Activated T-helper 1 cell treated with anti-CD3 and anti-CD28 coated beads, Interleukin-2, amount 50 U/mL, for 16 hours (primary cell): Measurements from ENCODE around the gene PCSK5.

Experiments used
- DNase-seq, 2 donors: peaks; one replicate each; pipeline ENCODE4 v3.0.0-alpha.2; 2020; ENCODE audit warnings: low read depth in 1 of 2, low spot score in 1 of 2

Gene PCSK5

DNA sequence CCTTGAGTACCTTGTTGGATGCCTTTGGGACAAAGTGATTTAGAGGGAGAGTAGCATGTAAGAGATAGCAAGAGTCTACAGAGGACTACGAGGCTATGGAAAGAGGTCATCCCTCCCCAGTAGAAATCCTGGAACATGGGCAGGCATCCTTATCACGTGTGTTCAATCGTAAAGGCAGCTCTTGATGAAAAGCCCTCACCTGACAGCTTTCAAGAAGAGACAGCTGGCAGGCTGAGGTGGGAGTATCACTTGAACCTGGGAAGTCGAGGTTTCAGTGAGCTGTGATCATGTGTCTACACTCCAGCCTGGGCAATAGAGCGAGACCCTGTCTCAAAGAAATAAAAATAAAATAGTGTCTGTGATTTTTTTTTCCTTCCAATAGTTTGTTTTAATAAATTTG is 112.6 kb downstream of the PCSK5 start:
- no peak for DNase-seq

DNA sequence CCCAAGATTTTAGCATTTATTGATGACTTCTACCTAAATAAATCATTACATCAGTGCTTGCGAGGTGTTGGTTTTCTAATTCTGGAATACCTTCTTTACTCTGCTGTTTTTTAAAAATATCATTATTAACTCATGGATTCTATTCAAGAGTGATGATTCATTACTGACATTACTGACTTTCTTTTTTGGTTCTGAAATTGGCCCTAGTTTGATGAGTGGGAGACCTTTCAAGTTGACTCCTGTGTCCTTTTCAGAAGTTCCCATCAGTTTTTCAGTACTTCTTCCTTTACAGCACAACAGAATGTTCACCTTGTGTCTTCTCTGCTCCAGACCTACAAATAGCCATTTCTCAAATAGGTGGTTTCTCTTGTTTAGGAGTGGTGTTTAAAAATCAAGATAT is 114.1 kb downstream of the PCSK5 start:
- no peak for DNase-seq

DNA sequence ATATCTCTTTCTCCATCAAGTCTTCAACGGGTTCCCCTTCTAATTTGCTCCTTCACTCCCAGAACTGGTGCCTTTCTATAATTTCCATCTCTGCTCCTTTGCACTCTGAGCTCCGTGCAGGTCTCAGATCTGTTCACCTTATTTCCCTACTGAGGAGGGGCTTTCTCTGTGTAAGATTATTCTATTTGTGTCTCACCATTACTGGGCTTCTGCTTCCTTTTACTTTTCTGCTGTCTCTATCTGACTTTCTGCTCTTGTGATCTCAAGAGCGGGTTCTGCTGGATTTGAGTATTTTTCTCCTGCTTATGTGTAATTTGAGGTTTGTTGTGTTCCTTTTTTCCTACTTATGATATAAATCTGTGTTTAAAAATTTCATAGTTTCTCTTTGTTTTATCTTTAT is 117.5 kb downstream of the PCSK5 start:
- no peak for DNase-seq

DNA sequence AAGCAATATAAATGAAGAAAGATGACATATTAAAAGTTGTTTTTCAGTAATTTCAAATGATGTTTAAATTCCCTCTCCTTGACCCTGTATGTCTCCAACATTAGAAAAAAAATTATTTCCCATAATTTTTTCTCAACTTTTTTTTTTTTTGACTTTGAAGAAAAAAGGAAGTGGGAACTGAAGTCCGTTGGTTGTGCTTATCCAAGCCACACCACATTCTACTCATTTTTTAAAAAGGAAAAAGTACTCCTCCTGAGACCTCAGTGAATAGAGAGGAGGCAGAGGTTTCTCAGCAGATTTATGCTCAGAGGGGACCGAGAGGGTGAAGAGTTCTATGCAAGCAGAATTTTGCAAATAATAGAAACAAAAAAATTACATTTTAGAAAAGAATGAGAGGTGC is 123.3 kb downstream of the PCSK5 start:
- DNase-seq: no peak

DNA sequence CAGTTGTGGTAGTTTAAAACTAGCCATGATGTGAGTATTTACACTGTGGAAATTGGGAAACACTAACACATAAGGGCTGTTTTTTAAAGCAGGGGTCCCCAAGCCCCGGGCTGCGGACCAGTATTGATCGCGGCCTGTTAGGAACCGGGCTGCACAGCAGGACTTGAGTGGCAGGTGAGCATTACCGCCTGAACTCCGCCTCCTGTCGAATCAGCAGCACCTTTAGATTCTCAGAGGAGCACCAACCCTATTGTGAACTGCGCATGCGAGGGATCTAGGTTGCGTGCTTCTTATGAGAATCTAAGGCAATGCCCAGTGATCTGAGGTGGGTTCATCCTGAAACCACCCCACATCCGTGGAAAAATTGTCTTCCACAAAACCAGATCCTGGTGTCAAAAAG is 127.8 kb downstream of the PCSK5 start:
- no peak for DNase-seq

DNA sequence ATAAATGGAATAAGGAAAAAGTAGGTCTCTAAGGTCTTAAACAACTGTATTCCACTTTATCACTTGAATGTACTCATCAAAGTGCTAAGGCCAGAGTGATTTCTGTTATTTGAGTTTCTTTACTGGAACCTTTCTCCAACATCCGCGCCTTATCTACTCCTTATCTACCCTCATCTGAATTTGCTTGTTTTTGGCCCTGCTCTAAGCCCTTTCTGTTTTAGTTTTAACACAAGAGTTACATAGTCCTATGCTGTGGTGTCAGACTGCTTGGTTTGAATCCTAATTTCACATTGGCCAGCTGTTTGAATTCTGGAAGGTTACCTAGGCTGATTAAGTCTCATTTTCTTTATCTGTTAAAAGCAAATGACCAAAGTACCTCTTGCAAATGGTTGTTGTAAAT is 128.3 kb downstream of the PCSK5 start:
- DNase-seq: no peak

DNA sequence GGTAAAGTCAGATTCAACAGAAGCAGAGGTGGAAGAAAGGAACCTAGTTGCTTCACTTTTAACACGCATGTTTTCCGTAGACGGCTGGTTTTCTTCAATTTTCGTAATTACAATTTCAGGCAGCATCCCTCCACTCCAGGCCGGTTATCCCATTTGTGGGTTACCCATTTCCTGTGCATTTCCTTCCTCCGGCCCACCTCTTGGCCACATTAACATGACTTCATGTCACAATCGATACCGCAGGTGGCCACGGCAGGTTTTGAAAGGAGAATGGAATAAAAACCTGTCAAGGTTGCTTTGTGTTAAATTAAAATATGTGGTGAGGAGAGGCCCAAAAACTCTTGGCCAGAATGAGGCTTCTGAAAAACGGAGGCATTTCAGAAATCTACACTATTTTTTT is 130.2 kb downstream of the PCSK5 start:
- no peak for DNase-seq

DNA sequence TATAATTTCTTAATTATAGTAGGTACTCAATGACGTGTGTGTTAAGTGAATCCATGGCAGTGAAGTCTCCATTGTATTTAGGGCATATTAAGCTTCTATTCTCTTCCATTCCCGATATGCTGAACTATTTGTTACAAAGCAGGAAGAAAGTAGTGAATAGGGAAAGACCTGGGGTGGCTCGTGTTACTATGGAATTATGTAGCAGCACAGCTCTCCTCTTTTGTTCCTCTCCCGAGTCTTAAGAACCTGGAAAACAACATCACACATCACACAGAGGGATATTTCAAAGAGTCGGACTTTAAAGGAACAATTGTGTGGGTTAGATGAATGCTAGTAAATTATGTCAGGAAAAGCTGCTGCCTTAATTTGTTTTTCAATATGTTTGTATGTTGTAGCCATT is 131.8 kb downstream of the PCSK5 start:
- DNase-seq: no peak

DNA sequence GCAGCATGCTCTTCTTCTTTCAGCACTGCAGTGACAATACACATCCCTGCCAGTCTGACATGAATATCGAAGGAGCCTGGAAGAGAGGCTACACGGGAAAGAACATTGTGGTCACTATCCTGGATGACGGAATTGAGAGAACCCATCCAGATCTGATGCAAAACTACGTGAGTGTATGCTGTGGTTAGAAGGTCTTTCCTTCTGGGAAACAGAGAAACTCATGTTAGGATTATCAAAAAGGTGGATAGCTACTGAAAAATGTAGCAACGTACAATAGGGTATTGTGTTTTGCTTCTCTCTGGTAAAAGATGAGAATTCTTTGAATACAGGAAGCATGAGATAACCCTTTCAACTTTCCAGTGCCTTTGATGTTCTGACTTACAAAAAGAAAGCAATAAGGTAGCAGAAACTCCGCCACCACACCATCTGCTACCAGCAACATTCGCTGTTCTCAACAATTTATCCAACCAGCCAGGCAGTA is 133.3 kb downstream of the PCSK5 start:
- no peak for DNase-seq

DNA sequence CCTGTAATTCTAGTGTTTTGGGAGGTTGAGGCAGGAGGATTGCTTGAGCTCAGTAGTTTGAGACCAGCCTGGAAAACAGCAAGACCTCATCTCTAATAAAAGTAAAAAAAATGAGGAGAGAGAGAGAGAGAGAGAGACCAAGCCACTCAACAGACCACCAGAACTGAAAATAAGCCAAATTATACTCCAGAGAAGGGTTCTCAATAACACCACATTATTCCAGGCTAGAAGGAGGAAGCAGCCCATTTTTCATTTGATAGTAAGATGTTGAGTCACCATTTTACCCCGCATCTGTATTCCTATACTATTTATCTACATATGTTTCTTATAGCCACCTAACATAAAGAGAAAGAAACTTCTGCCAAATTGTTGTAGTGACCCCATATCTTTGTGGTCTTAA is 134.8 kb downstream of the PCSK5 start:
- DNase-seq: no peak

DNA sequence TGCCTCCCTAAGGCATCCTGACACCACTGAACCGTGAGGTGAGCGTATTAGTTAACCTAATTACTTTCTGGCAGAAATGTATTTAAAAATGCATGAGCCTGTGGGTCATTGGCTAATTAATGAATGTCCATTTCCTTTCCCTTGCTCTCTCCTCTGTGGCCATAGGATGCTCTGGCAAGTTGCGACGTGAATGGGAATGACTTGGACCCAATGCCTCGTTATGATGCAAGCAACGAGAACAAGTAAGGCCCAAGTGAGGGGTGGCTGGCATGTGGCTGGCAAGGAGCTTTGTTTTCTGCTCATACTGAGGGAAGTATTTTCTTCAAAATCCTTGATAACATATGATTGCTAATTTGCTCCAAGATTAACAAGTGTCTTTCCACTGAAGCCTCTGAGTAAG is 136.3 kb downstream of the PCSK5 start:
- DNase-seq: no peak

DNA sequence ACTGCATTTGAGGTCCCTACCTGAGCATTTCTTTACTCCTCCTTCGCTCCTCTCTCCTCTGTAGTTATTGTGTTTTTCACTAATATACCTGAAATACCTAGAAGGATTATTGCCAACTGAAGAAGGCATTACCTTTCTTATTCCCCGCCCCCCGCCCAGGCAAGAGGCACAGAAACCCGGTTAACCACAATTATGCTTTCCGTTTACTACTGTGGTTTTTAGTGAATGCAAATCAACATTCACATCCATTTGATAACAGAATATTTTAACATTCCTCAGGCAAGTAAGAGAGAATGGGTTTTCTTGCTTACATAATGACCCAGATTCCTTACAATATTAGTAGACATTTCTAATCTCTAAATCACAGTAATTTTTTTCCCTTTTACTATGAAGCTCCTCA is 136.9 kb downstream of the PCSK5 start:
- DNase-seq: no peak

DNA sequence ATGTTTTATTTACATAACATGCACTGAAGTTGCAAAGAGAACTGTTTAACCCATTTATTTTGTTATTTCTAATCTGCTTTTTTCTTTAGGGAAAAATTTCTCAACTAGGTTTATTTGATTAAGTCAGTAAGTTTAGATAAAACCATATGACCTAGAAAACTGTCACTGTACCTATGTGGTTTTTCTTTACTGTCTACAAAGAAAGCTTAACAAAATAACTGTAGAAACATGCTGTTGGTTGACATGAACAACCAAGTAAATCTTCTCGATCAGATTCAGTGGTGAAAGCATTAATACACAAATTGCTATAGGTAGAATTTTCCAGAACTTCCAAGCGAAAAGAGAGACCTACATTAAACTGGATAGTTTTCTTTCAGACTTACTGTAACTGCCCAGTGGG is 137.4 kb downstream of the PCSK5 start:
- DNase-seq: no peak

DNA sequence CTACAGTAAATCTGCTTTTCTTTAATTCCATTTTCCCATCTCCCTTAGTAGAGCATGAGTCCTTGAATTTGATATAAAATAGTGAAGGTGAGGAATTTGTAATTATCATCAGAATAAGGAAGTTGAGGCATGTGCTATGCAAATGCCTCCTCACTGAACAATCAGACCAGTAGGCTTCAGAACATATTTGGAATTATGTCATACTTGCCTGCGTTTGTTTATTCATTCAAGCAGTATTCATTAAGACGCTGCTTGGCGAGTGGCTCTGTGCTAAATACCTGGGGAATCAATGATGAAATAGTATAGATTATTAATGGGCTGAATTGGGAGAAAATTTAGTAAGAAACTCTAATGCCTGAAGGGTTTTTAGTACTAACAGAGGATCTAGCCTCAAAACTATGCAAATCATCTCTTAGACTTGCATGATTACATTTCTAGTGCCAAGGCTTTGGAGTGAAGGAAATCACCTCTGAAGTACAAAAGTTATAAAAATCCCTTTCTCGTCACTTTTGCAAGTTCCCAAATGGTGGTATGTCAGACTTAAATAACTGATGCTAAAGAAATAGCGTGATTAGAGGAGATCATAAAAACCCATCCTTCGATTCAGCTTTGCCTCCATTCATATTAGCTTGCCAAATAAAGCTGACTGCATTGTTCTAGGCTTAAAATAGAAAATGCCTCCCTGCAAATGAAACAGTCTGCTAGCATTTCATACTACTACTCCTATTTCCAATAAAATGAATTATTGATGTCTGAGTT is 141.7 kb downstream of the PCSK5 start:
- DNase-seq: no peak

DNA sequence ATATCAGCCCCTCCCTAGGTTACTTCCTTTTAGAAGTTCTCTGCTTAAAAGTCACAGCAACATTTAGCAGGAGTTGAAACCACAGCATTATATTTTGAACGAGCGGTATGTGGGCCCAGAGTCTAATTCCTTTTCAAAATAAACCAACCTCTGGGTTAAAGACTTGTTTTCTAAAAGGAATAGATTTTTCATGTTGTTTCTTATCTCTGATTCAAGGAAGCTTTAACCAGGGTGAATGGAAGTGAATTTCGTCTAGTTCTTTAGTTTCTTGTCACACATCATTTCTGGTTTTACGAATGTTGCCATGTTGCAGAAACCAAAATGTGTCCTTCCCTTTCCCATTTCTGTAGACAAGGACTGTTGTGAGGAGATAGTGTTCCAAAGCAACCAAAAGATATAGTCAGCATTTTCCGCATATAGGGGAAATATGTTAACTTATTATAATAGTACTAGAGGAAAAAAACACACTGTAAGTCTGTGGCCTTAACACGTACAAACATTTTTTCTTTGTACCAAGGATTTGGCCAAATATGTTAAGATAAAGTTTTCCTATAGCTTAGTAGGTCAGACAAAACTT is 142.4 kb downstream of the PCSK5 start:
- no peak for DNase-seq

DNA sequence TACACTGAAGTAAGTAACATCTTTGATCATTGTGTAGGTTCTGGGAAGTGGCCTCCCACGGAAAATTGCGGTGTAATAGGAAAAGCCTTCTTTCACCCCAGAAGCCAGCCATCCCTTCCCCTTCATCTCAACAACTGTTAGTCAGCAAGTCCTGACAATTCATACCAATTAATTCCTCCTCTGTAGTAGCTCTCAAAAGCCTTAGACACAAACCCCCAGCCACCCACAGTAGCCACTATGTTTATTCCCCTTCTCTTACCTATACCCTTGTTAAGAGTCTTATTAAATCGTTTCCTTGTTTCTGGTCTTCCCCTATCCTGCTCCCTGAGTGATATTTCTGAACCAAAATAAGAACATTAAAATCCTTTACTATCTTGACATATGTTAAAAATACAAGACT is 143.6 kb downstream of the PCSK5 start:
- DNase-seq: no peak

DNA sequence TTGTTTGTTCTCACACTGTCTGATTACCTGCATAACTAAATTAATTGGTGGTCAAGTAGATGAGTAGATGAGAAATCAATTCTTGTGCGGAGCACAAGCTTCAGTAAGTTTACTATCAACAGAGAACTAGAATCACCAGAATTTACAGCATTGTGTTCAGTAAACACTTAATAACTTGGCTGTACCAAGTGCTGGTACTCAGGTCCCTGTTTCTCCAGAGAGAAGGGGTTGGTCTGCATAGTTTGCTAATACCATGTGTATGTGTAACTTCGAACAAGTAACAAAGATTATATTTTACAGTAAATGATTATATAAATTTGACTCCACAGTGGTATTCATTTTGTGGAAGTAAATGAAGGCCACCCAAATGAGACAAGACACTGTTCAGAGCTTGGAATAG is 146.3 kb downstream of the PCSK5 start:
- DNase-seq: no peak

DNA sequence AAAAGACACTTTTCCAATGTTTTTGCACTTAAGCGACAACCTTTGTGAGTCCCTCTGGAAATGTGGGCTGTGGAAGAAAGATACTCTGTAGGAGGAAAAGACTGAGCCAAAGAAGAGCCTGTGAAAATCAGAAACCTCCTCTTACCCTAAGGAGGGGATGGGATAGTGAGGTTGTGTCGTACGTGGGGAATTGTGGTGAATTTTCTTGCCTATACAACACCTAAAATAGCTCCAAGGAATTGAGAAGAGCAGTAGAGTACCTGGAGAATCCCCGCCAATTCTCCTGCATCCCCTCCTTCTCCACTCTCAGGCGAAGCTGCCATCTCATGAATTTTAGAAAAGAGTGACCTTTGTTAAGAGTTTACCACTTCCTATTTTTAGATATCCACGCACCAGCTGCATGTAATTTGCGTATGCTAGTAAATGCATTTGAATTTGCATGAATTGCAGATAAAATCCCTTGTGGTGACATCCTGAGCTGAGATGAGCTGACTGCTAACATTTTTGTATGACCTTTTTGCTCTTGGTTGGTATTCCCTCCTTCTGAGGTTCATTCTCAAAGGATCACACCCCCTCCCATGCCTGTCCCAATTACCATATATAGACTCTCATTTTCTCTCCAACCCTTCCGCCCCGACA is 147.2 kb downstream of the PCSK5 start:
- DNase-seq: no peak

DNA sequence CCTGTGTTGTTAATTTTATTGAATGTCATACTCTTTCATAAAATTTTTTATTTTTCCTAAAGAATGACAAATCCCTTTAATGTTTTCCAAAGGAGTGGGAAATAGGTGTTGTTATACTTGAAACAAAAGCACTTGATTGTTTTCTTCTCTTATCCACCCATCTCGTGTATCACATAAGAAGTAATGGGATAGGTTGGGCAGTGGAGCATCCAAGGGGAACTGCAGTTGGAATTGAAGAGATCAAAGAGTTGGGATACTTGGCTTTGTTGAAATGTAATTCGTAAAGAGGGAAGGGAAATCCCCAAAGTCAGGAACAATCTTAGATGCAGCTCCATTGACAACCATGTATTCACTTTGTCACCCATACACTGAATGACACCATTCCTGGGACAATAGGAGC is 148.0 kb downstream of the PCSK5 start:
- no peak for DNase-seq

DNA sequence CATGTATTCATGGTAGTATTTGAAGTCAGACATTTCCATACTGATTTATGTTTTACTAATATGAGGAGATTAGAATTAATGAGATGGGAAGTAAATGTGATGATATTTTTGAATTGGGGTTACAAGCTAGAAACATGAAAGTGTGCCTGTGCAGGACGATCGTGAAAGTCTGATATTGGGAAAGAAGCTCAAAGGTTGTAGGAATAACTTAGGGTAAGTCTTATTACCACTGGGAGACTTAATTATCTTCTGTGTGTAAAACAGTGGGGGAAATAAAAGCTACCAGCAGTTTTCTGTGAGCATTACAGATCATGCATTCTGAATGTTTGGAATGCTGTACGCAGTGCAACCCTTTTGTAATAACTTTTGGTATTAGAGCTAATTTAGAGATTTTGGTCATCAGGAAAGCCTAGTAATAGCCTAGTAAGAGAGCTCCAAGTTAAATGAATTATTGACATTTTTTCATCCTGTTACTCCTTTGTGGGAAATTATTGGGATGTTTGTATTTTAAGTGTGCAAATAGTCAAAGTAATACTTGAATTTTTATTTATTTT is 153.9 kb downstream of the PCSK5 start:
- DNase-seq: no peak

DNA sequence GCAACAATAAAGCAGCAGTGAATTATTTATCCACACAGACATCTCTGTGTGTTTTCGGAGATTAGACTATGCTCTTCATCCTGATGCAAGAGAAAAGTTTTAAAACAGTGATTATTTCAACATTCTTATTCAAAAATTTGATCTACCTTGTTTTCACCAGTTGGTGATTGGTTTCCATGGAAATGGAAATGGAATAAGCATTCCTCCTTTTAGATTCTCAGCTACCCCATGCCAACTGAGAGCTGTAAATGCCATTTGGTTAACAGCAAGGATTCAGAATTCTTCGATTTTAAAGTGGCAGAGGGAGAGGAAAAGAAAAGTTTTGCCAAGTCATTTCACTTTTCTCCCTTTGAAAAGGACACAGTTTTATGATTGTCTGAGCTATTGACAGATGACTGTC is 154.7 kb downstream of the PCSK5 start:
- DNase-seq: no peak

DNA sequence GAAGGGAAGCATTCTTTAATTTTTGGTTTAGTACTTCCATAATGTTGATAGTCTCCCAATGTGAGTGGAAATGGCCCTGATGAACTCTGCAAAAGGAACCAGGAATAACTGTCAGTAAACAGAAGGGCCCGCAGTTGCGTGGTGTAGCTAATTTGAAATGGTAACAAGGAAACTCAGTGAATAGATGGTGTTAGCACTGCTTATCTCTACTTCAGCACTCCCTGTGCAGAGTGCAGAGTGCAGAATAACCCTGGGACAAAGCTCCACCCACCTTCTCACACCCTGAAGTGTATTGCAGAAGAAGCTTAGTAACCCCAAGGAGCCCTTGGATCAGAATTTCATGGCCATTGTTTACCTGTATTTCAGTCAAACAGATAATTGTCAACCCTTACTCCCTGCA is 158.9 kb downstream of the PCSK5 start:
- DNase-seq: no peak
